ENCODE measurements around the gene GRIP1.

The GRIP1 gene

DNA sequence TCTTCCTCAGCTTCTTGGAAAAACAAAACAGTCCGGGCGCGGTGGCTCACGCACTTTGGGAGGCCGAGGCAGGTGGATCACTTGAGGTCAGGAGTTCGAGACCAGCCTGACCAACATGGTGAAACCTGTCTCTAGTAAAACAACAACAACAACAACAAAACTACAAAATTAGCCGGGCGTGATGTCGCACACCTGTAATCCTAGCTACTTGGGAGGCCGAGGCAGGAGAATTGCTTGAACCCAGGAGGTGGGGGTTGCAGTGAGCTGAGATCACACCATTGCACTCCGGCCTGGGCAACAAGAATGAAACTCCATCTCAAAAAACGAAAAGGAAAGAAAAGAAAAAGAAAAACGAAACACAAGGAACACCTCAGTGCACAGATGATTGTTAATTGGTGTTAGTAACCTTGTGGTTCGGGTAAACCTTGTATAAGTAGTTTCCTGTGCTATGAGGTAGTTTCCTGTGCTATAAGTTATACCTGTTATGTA, 375.5 kb downstream of the GRIP1 start:
- peak; percentile 81 to 83 for ATAC-seq

DNA sequence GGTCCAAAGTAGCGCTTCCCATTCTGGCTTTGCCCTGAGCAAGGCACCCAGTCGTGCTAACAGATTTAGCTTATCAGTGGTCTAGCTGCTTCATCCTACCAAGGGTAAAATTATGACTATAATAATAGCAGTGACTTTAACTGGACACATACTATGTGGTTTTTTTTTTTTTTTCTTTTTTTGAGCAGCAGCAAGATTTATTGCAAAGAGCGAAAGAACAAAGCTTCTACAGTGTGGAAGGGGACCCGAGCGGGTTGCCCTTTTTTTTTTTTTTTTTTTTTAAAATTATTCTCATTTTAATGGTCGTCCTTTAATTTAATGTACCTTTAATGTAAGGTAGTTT, 376.1 kb downstream of the GRIP1 start:
- ATAC-seq = no peak

DNA sequence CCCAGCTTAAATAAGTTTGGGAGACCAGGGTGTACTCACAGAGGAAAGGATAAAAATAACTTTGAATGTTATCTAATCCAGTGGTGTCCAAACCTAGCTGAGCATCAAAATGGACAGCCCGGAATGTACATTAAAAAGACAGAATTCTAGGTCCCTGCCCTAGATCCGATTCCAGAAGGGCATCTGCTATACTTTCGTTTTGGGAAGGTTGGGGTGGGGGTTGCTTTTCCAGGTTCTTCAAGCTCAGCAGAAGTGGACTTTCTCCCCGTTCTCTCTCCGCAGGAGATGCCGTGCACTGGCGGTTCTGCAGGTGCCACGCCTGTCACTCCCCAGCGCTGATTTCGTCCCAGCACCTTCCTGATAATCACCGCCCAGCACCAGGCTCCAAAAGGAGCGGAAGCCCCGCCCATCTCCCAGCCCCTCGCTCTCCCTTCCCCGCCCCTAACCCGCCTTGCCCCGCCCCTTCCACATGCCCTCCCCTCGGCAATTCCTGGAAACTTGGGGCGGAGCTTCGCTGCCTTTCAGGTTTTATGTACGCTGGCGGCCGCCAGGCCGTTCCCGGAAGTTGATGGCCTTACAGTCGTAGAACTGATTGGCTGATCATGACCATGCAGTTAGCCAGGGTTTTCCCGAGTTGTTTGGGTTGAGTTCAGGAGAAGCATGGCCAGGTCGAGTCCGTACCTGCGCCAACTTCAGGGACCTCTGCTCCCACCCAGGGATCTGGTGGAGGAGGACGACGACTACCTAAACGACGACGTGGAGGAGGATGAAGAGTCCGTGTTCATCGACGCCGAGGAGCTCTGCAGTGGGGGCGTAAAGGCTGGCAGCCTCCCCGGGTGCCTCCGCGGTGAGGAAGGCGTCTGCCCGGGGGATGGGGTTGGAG, 376.7 kb downstream of the GRIP1 start, which contains the start of gene HELB:
Gene HELB (plus strand): TSS at position 550 of the 883 bp plus-strand sequence. CDS start 111 bp downstream, at position 661.
- ATAC-seq = peak; percentile 80

DNA sequence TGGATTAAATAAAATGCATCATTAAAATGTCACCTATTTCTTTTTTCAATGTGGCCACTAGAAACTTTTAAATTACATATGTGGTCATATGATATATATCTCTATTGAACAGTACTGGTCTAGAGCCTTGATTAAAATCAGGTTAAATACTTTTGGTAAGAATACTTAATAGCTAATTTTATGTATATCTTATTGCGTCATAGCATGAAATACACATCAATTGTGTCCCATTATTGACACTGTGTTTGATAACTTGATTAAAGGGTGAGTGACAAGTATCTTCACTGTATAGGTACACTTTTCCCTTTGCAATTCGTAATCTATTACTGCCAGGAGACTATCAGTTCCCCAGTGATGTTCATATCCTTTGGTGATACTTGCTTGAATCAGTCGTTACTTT, 381.0 kb downstream of the GRIP1 start:
- ATAC-seq = no peak

All from activated CD4-positive, CD25-positive, alpha-beta regulatory T cell treated with anti-CD3 and anti-CD28 coated beads, Interleukin-2, amount 50 U/mL, for 24 hours (primary cell).